Calu3 (cell line): Measurements from ENCODE around the gene SIPA1L3. TPM values are rescaled to one million over a fixed set of nuclear protein-coding genes. Genes with fewer than 3 reads are reported as not detected.

Experiments
- BruUV-seq: library from RNA; stranded (reverse); fragments of 400-500 nt; replicated peaks from 2 replicates; lab custom pipeline; 2021; lab: Mats Ljungman, UMichigan
- CTCF ChIA-PET: fragments of 300-600 bp; sonication (Branson Sonifier 250); formaldehyde crosslinking; loops from one replicate; lab custom pipeline; 2022; ENCODE audit warnings: antibody characterized with exemption; lab: Charles Lee
- DNase-seq: peaks from one replicate; pipeline ENCODE4 v3.0.0; 2022
- H3K27ac Mint-ChIP-seq: one replicate; pipeline ENCODE4 v1.8.0; 2022; ENCODE audit warnings: mixed read lengths; ENCODE audit not compliant: unreplicated experiment
- H3K27me3 Mint-ChIP-seq: one replicate; pipeline ENCODE4 v1.8.0; 2022; ENCODE audit warnings: mixed read lengths; ENCODE audit not compliant: unreplicated experiment
- H3K36me3 Mint-ChIP-seq: one replicate; pipeline ENCODE4 v1.8.0; 2022; ENCODE audit warnings: mild to moderate bottlenecking, moderate library complexity, mixed read lengths; ENCODE audit not compliant: insufficient read depth, unreplicated experiment
- H3K4me1 Mint-ChIP-seq: one replicate; pipeline ENCODE4 v1.8.0; 2022; ENCODE audit warnings: mild to moderate bottlenecking, low read depth, mixed read lengths; ENCODE audit not compliant: unreplicated experiment
- H3K4me3 Mint-ChIP-seq: one replicate; pipeline ENCODE4 v1.8.0; 2022; ENCODE audit warnings: mild to moderate bottlenecking, low read depth, moderate library complexity, mixed read lengths; ENCODE audit not compliant: unreplicated experiment
- H3K9me3 Mint-ChIP-seq: one replicate; pipeline ENCODE4 v1.8.0; 2022; ENCODE audit warnings: low read depth, mixed read lengths; ENCODE audit not compliant: unreplicated experiment
- CTCF ChIP-seq: fragments of 200-600 bp; IDR thresholded peaks from one replicate; pipeline ENCODE4 v1.8.0; 2022; ENCODE audit warnings: antibody characterized with exemption; ENCODE audit not compliant: unreplicated experiment
- intact Hi-C: fragments of 100-400 bp; cut with micrococcal nuclease; formaldehyde crosslinking; loops from one replicate; pipeline ENCODE4 v1.10.0; 2022; ENCODE audit not compliant: unreplicated experiment
- total RNA-seq: library from RNA; stranded (reverse); gene quantifications from 2 replicates; pipeline ENCODE4 v1.2.3, GENCODE V29; 2022

SIPA1L3 gene
- total RNA-seq, 1 experiment from 2014 or later, result 127 TPM

GRCh38 chr19:38141108-38141507, 234.1 kb downstream of the SIPA1L3 start:
- intact Hi-C loops, result no loop called here
- H3K36me3 Mint-ChIP-seq, result peaks cover 44% of the 10 kb centered on the region
- TF ChIP-seq CTCF, result no peak
- no TSS peak for BruUV-seq
- H3K27ac Mint-ChIP-seq, result no peak overlapping the region
- H3K9me3 Mint-ChIP-seq, result no peaks in the 10 kb centered on the region
- H3K4me3 Mint-ChIP-seq, result no peak overlapping the region
- H3K27me3 Mint-ChIP-seq, result no peaks in the 10 kb centered on the region
- DNase-seq, result no peak
- H3K4me1 Mint-ChIP-seq, result no peaks in the 10 kb centered on the region
- CTCF ChIA-PET, result no interaction called here

- peaks cover 44% of the 10 kb centered on the region for H3K36me3 Mint-ChIP-seq
- H3K4me1 Mint-ChIP-seq, result no peaks in the 10 kb centered on the region
- H3K27ac Mint-ChIP-seq, result no peak overlapping the region
- no peaks in the 10 kb centered on the region for H3K9me3 Mint-ChIP-seq
- BruUV-seq, result no TSS peak
- H3K27me3 Mint-ChIP-seq, result no peaks in the 10 kb centered on the region
- intact Hi-C loops, result loop anchor here (2.0 kb wide), 1 partner anchor 244 kb away; no protein-coding TSS in a partner anchor
- CTCF ChIA-PET, result interaction anchor here (0.6 to 2.9 kb wide), 5 partner anchors 10 to 240 kb away, joined by 3 to 17 read pairs (median 3); partner anchors contain the start of gene PSMD8
- peak; percentile 62 for TF ChIP-seq CTCF
- no peak overlapping the region for H3K4me3 Mint-ChIP-seq
- peak; percentile 58 for DNase-seq
Observed at GRCh38 chr19:38142176-38143035, 235.4 kb downstream of the SIPA1L3 start.

- intact Hi-C loops, result loop anchor here (2.0 kb wide), 1 partner anchor 245 kb away; no protein-coding TSS in a partner anchor
- Mint-ChIP-seq H3K9me3 (no peaks in the 10 kb centered on the region), H3K4me1 (no peaks in the 10 kb centered on the region), H3K27ac (no peak overlapping the region), H3K36me3 (peaks cover 49% of the 10 kb centered on the region), H3K27me3 (no peaks in the 10 kb centered on the region), H3K4me3 (no peak overlapping the region)
- no peak for DNase-seq
- peak; percentile 24 for TF ChIP-seq CTCF
- CTCF ChIA-PET, result interaction anchor here (0.5 to 2.9 kb wide), 4 partner anchors 13 to 241 kb away, joined by 3 to 17 read pairs (median 4); partner anchors contain the start of gene WDR87
- BruUV-seq, result no TSS peak
Observed at GRCh38 chr19:38143847-38144246, 236.8 kb downstream of the SIPA1L3 start.

- no peaks in the 10 kb centered on the region for H3K4me1 Mint-ChIP-seq
- H3K27ac Mint-ChIP-seq, result no peak overlapping the region
- no peaks in the 10 kb centered on the region for H3K9me3 Mint-ChIP-seq
- H3K4me3 Mint-ChIP-seq, result no peak overlapping the region
- CTCF ChIA-PET, result no interaction called here
- peaks cover 48% of the 10 kb centered on the region for H3K36me3 Mint-ChIP-seq
- DNase-seq, result no peak
- H3K27me3 Mint-ChIP-seq, result no peaks in the 10 kb centered on the region
- intact Hi-C loops, result no loop called here
- no TSS peak for BruUV-seq
- no peak for TF ChIP-seq CTCF
Observed at GRCh38 chr19:38144667-38145066, 237.7 kb downstream of the SIPA1L3 start.
